Epithelial cell of prostate (primary cell): Measurements from ENCODE around the gene TRAM1L1.

Experiments
- DNase-seq: peaks from one replicate; pipeline ENCODE4 v3.0.0-alpha.2; 2011; ENCODE audit warnings: low read depth, low spot score
- H3K27ac ChIP-seq: fragments of 450-650 bp; 2 replicates; pipeline ENCODE4 v1.5.1; 2017; ENCODE audit warnings: mild to moderate bottlenecking

Gene TRAM1L1

DNA sequence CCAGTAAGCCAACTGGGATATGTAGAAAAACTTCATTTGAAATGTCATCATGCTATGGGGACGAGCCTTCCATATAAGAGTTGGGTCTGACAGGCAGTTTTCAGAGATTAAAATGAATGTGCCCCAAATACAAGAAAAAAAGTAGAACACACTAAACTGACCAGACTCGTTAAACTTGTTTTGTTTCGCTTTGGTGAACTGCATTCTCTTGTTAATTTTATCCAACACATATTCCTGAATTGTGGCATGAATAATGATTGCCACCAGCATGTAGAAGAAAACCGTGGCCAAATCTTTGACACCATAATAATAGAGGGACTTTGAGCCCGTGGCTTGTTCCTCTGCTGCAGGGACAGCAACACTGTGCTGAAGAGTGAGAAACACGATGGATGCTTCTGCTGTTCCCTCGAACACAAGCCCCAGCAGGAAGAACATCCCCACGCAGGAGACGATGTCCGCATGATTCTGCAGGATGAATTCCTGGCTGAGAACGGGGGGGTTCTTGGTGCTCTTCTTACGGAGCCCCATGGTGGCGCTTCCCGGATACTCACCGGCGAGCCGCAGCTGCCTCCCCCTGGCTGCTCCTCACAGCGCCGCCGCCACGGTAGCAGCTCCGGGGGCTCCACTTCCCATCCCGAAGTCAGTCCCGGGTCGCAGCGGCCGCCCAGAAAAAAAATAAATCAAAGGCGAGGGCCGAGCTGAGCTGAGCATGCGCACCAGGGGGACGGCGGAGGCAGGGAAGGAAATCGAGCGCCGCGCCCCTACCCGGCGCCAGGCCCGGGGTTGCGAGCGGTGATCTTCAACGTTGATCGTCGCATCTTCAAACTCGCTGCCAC is at the start of gene TRAM1L1:
TRAM1L1 (minus strand) TSS at position 711 of the 836 bp plus-strand sequence; CDS start at position 528, 183 bp downstream.
- no peak within 1 kb of the TSS for H3K27ac ChIP-seq
- no peak for DNase-seq

DNA sequence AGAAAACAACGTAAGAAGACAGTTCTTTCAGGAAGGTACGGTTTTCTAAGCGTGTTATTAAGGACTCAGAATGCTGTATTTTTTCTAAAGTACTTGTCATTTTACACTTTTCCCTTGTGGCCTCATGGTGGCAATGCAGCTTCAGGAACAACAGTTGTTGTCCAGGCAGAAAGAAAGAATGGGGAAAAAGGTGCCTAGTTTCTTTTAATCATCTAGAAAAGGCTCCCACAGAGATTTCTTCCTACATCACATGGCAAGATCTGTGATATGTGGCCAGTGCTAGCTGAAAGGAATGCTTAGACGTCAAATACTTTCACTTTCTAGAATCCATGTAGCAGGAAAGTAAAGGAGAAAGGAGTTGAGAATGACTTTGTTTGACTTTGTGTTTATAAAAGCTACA is 49.0 kb upstream of the TRAM1L1 start:
- H3K27ac ChIP-seq = no peak overlapping the region
- DNase-seq = peak; percentile 39

GRCh38 chr4:117096886-117097285 is 11.5 kb upstream of the TRAM1L1 start:
- H3K27ac ChIP-seq = no peak overlapping the region
- no peak for DNase-seq

DNA sequence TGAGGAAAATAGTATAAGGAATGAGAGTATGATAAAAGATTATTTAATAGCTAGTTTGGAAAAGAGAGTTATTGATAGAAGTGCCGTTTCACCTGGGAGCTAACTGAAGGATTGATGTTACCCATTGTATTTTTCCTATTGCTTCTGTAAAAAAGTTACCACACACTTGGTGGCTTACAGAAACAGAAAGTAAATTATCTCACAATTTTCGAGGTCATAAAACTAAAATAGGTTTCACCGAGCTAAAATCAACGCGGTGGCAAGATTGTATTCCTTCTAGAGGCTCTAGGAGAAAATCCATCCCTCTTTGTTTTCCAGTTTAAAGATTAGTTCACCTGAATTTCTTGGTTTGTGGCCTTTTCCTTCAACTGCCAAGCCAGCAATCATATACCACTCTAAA is 11.1 kb upstream of the TRAM1L1 start:
- DNase-seq = no peak
- no peak overlapping the region for H3K27ac ChIP-seq

DNA sequence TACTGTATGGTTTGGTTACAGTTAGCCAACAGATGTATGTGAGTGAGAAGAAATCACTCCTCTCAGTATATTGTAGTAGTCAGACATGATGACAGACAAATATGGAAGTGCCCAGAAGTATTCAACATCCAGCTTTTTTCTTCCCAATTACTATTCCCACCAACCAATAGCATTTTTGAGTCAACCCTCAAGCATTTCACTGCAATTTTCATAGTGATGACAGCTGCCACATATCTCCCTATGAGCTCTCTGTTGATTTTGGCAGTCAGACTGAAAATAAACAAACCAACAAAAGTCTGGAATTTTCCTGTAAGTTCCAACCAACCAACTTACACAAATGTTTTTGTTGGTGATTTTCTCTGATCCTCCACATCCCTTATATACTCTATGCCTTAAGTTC is 8.2 kb upstream of the TRAM1L1 start:
- no peak for DNase-seq

DNA sequence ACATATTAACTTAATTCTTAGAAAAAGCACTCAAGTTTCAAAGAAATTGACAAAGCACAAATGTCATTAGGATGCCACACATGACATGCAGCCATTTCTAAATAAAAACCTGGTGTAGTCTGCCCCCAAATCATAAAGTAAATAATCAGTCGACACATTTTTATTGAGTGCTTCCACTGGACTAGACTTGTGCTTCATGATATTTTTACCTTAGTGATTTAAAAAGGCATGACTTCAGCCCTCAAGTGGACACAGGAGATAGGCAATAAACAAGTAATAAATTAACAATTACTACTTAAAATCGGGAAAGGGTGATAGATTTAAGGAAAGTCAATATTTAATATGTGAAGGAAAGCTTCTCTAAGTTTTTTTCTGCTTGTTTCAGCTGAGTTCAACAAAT is 7.6 kb downstream of the TRAM1L1 start:
- no peak overlapping the region for H3K27ac ChIP-seq

More for the DNA sequence above, 8.2 kb upstream of the TRAM1L1 start:
- H3K27ac ChIP-seq = no peak overlapping the region

GRCh38 chr4:117068120-117068519 is 17.3 kb downstream of the TRAM1L1 start:
- DNase-seq = no peak
- no peak overlapping the region for H3K27ac ChIP-seq

More for the DNA sequence above, 7.6 kb downstream of the TRAM1L1 start:
- DNase-seq = no peak

DNA sequence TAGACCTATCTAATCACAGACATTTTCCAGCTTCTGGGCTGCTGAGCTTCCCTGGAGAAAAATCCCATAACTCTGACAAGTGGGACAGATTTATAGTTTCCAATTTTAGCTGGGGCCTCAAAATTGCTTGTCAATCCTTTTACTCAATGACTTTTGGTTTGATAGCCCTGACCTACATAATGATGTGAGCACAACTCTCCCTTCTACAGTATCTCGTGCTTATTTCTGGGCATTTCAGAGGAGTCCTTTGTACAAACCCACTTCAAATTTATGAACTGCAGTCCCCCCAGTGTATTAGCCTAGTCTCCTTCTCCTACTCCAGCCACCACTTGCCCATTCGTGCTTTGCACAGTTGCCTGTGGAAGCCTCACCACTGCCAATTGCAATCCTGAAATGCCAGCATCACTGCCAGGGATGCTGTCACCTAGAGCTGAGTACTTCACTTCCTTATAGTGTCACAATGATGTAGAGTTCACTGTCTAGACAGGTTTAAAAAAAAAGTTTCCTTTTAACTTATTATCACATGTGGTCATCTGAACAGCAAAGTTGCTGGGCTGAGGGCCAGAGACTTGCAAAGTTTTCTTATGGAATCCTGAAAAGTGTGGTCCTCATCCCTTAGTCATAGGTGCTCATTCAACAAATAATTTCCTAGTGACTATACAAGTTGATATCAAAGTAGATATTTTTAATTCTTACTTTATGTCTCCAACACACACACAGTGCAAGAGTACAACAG is 21.2 kb downstream of the TRAM1L1 start:
- no peak for DNase-seq
- no peak overlapping the region for H3K27ac ChIP-seq

DNA sequence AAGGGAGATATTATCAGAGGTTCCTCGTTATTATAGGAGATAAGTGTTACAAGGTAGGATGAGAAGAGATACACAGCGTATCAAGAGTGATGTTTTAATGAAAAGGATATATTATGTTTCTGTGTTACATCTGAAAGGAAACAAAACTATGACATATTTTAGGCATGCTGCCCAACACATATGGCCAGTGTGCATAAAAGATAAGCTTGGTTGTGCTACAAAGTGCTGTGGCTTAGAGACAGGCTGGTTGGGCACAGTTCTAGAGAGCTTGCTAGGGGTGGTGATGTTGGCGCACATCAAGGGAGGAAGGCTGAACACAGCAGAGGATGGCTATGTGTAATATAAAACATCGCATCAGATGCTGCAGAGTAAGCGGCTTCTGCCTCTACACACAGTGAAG is 42.4 kb downstream of the TRAM1L1 start:
- no peak for DNase-seq
- no peak overlapping the region for H3K27ac ChIP-seq
